ENCODE results near the gene CLEC7A.
A peak's percentile ranks its signal among the peaks of the same experiment; 100 is the strongest.

The CLEC7A gene

GRCh38 chr12:10130042-10130441, at the start of gene CLEC7A:
Gene CLEC7A, minus strand, starts transcription at chr12:10130199. Its CDS starts 117 bp downstream, at chr12:10130082.
- no peak for DNase-seq (ENCODE audit: low spot score)

GRCh38 chr12:10179776-10180181, 49.8 kb upstream of the CLEC7A start:
- DNase-seq (ENCODE audit: low spot score): no peak

GRCh38 chr12:10178821-10179220, 48.8 kb upstream of the CLEC7A start, which contains the start of gene TMEM52B:
Gene TMEM52B, plus strand, starts transcription at chr12:10179032. Its CDS starts 543 bp downstream, at chr12:10179575.
- DNase-seq (ENCODE audit: low spot score): no peak

- no peak for DNase-seq (ENCODE audit: low spot score)
These were observed 46.0 kb upstream of the CLEC7A start for GRCh38 chr12:10175846-10176636.

GRCh38 chr12:10174986-10175614, 45.1 kb upstream of the CLEC7A start:
- no peak for DNase-seq (ENCODE audit: low spot score)

- DNase-seq (ENCODE audit: low spot score): no peak
These were observed 42.2 kb upstream of the CLEC7A start, which contains the start of gene OLR1 for GRCh38 chr12:10171973-10172728. Gene OLR1, minus strand, starts transcription at chr12:10172132. Its CDS starts 55 bp downstream, at chr12:10172077.

- DNase-seq (ENCODE audit: low spot score): no peak
These were observed 40.2 kb upstream of the CLEC7A start for GRCh38 chr12:10170216-10170615.

- no peak for DNase-seq (ENCODE audit: low spot score)
These were observed 39.1 kb upstream of the CLEC7A start for GRCh38 chr12:10169104-10169503.

- DNase-seq (ENCODE audit: low spot score): no peak
These were observed 37.6 kb upstream of the CLEC7A start for GRCh38 chr12:10167599-10167998.

GRCh38 chr12:10165421-10165820, 35.4 kb upstream of the CLEC7A start:
- DNase-seq (ENCODE audit: low spot score): no peak

- DNase-seq (ENCODE audit: low spot score): no peak
These were observed 33.1 kb upstream of the CLEC7A start for GRCh38 chr12:10163084-10163483.

GRCh38 chr12:10160617-10161385, 30.8 kb upstream of the CLEC7A start:
- no peak for DNase-seq (ENCODE audit: low spot score)

- no peak for DNase-seq (ENCODE audit: low spot score)
These were observed 29.3 kb upstream of the CLEC7A start for GRCh38 chr12:10159280-10159679.

- DNase-seq (ENCODE audit: low spot score): no peak
These were observed 28.4 kb upstream of the CLEC7A start for GRCh38 chr12:10158406-10158805.

- no peak for DNase-seq (ENCODE audit: low spot score)
These were observed 26.0 kb upstream of the CLEC7A start for GRCh38 chr12:10155966-10156365.

- DNase-seq (ENCODE audit: low spot score): no peak
These were observed 24.1 kb upstream of the CLEC7A start for GRCh38 chr12:10154145-10154496.

GRCh38 chr12:10153271-10154144, 23.5 kb upstream of the CLEC7A start:
- peak; percentile 66 for DNase-seq (ENCODE audit: low spot score)

- DNase-seq (ENCODE audit: low spot score): no peak
These were observed 21.6 kb upstream of the CLEC7A start for GRCh38 chr12:10151621-10152020.

GRCh38 chr12:10147714-10148403, 17.9 kb upstream of the CLEC7A start:
- no peak for DNase-seq (ENCODE audit: low spot score)

GRCh38 chr12:10142976-10143589, 13.1 kb upstream of the CLEC7A start:
- DNase-seq (ENCODE audit: low spot score): no peak
